K562 (cell line): Measurements from ENCODE around the gene LIN9. TPM values are rescaled to one million over a fixed set of nuclear protein-coding genes. Genes with fewer than 3 reads are reported as not detected.

Experiments used
- BRCA1 ChIP-seq, 2 experiments: fragments of 450-650 bp in 1 of 2; sonication (generic) in 1 of 2; formaldehyde crosslinking in 1 of 2; IDR thresholded peaks; 2 replicates each; pipeline versions ENCODE4 v1.5.0 to v1.6.1; 2017 to 2020; ENCODE audit warnings: mild to moderate bottlenecking in 1 of 2, missing genetic modification reagents in 1 of 2
- CCAR2 ChIP-seq: fragments of 200-400 bp; formaldehyde crosslinking; IDR thresholded peaks from 2 replicates; pipeline ENCODE4 v1.6.1; 2017; ENCODE audit warnings: mild to moderate bottlenecking, low read depth, low read length
- DPF2 ChIP-seq: fragments of 450-650 bp; IDR thresholded peaks from 2 replicates; pipeline ENCODE4 v1.6.1; 2016
- ERF ChIP-seq: fragments of 450-650 bp; formaldehyde crosslinking; IDR thresholded peaks from 2 replicates; pipeline ENCODE4 v1.4.0; 2020; ENCODE audit warnings: mild to moderate bottlenecking, mixed read lengths
- ETV1 ChIP-seq: fragments of 450-650 bp; conservative IDR thresholded peaks from 2 replicates; pipeline ENCODE4 v1.6.1; 2016; ENCODE audit warnings: missing genetic modification characterization, control low read depth, low read depth, missing compliant biosample characterization
- ETV5 ChIP-seq: sonication (generic); formaldehyde crosslinking; IDR thresholded peaks from 2 replicates; pipeline ENCODE4 v1.4.0; 2020; ENCODE audit warnings: low read depth, mild to moderate bottlenecking, missing genetic modification reagents
- FIP1L1 ChIP-seq: fragments of 200-400 bp; formaldehyde crosslinking; IDR thresholded peaks from 2 replicates; pipeline ENCODE4 v1.6.1; 2018; ENCODE audit warnings: mild to moderate bottlenecking, low read depth, low read length; ENCODE audit not compliant: poor library complexity, severe bottlenecking
- GTF2E2 ChIP-seq: fragments of 200-800 bp; sonication (Bioruptor generic); IDR thresholded peaks from 2 replicates; pipeline ENCODE4 v1.6.1; 2016; ENCODE audit warnings: missing genetic modification characterization, missing compliant biosample characterization
- HMG20A ChIP-seq: fragments of 450-650 bp; formaldehyde crosslinking; conservative IDR thresholded peaks from 2 replicates; pipeline ENCODE4 v1.4.0; 2020; ENCODE audit warnings: mild to moderate bottlenecking, mixed read lengths
- MAFK ChIP-seq: IDR thresholded peaks from 2 replicates; pipeline ENCODE4 v1.6.1; 2011; ENCODE audit warnings: low read length, improper control_type of control experiment
- MBD2 ChIP-seq: sonication (generic); IDR thresholded peaks from 2 replicates; pipeline ENCODE4 v1.6.1; 2016; ENCODE audit warnings: low read depth, borderline replicate concordance
- MLLT1 ChIP-seq, 2 experiments: fragments of 450-650 bp; IDR thresholded peaks; 2 replicates each; pipeline ENCODE4 v1.6.1; 2016
- NR1H2 ChIP-seq: sonication (generic); formaldehyde crosslinking; IDR thresholded peaks from 2 replicates; pipeline ENCODE4 v1.4.0; 2020; ENCODE audit warnings: mild to moderate bottlenecking, missing genetic modification reagents
- PHB2 ChIP-seq: fragments of 450-650 bp; IDR thresholded peaks from 2 replicates; pipeline ENCODE4 v1.6.1; 2017; ENCODE audit warnings: low read depth
- POLR2H ChIP-seq: IDR thresholded peaks from 2 replicates; pipeline ENCODE4 v1.6.1; 2016; ENCODE audit warnings: missing genetic modification characterization, low read depth, mild to moderate bottlenecking, control low read depth, missing compliant biosample characterization, moderate library complexity
- SNIP1 ChIP-seq: fragments of 450-650 bp; IDR thresholded peaks from 2 replicates; pipeline ENCODE4 v1.7.1; 2017; ENCODE audit warnings: low read depth, mild to moderate bottlenecking
- USF1 ChIP-seq: sonication (generic); formaldehyde crosslinking; IDR thresholded peaks from 2 replicates; pipeline ENCODE4 v1.9.0; 2022; ENCODE audit warnings: mild to moderate bottlenecking, missing genetic modification reagents
- ZKSCAN8 ChIP-seq: fragments of 200-800 bp; sonication (Bioruptor generic); IDR thresholded peaks from 2 replicates; pipeline ENCODE4 v1.6.1; 2016; ENCODE audit warnings: missing genetic modification characterization, missing compliant biosample characterization
- ZNF124 ChIP-seq: sonication (generic); formaldehyde crosslinking; IDR thresholded peaks from 2 replicates; pipeline ENCODE4 v1.8.1; 2022; ENCODE audit warnings: missing genetic modification reagents
- polyA plus RNA-seq, 8 experiments: library from polyadenylated mRNA; depleted of rRNA in 4 of 8; stranded (reverse) in 5 of 8; unstranded in 3 of 8; fragments of >200 nt; fragmentation: Nextera tagmentation in 2 of 8; fragmentation: Illumina TruSeq in 1 of 8; extraction: Ambion mirVana in 2 of 8; extraction: Trizol in 1 of 8; gene quantifications; 2 replicates each; pipeline versions ENCODE4 v1.2.1 to v1.2.3, GENCODE V29; 2011 to 2014; ENCODE audit warnings: inconsistent platforms in 1 of 8, missing spikeins in 1 of 8
- total RNA-seq, 7 experiments: library from RNA; depleted of rRNA in 6 of 7; stranded (reverse); fragments of >200 nt in 6 of 7; fragmentation: Illumina TruSeq in 2 of 7; extraction: Trizol in 2 of 7; gene quantifications; 2 replicates each; pipeline versions ENCODE4 v1.2.1 to v1.2.3, GENCODE V29; 2011 to 2021; ENCODE audit warnings: low replicate concordance in 1 of 7
- TF ChIP-seq, protein P1 (sequence below): fragments of 250-450 bp; sonication (Bioruptor Pico); IDR thresholded peaks from 2 replicates; pipeline ENCODE4 v1.8.0; 2022; ENCODE audit warnings: moderate library complexity, mild to moderate bottlenecking, inconsistent platforms
- TF ChIP-seq, protein P2 (sequence below): fragments of 450-650 bp; IDR thresholded peaks from 2 replicates; pipeline ENCODE4 v1.6.1; 2018; ENCODE audit not compliant: partially characterized antibody

Gene LIN9
- total and polyA plus RNA-seq, 9 of the 15 experiments (the other 6 are each of a cell fraction or from before 2014, with no cell fraction given) = 18.8 to 33.0 (median 25.5) TPM

DNA sequence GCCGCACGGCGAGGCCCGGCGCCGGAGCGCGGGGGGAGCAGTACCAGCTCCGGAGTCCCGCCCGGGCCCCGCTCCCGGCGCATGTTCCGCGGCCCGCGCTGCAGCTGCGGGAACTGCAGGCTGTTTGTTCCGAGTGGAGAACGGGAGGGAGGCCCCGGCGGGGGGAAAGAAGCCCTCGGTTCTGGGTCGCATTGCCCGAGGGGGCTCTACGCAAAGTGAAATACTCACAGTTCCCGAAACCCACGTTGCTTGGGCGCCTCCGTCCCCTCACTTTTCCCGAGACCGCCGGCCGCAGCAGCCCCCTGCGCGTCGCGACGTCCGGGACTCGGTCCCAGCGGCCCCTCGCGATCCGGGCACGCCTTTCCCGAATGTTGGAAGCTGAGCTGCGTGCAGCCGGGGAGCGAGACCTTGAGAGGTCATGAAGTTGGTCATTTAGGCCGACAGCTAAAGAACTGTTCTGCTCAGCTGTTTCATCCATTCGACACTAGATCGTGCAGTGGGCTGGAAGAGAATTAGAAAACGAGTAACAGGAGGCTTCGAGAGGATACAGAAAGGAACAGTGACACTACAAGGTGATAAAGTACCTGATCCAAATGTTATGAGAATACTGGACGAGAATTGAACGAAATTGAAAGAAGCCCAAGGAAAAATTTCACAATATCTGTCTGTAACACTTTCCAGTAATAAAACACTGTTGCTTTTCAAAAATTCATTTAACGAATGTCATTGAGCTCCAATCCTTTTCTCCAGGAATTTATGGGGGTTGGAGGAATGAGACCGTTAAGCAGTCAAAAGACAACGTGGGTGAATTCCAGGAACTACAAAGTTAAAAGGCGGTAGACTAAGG is 657 bp upstream of the LIN9 start (continued):
- TF ChIP-seq ERF (CRISPR knock-in tag) = peak; percentile 37; the same call in 1 of the 2 replicates
- no peak for TF ChIP-seq CCAR2
- TF ChIP-seq DPF2 = peak; percentile 35; the same call in 1 of the 2 replicates
- TF ChIP-seq MLLT1 (IDR thresholded peaks at IDR 0.05) = peak in 1 of 2 experiments; percentile 61; a peak in 1 of 4 replicates
- no peak for TF ChIP-seq GTF2E2 (tag)
- no peak for TF ChIP-seq ZKSCAN8 (CRISPR knock-in tag)
- no peak for TF ChIP-seq MAFK
- TF ChIP-seq BRCA1 (IDR thresholded peaks at IDR 0.05) = no peak
- TF ChIP-seq BRCA1 (CRISPR knock-in tag; IDR thresholded peaks at IDR 0.05) = no peak
- no peak for TF ChIP-seq SNIP1
- TF ChIP-seq FIP1L1 = no peak
- TF ChIP-seq ZNF124 (CRISPR knock-in tag) = no peak
- TF ChIP-seq ETV1 = no peak
- no peak for TF ChIP-seq ETV5 (CRISPR knock-in tag)
- no peak for TF ChIP-seq USF1 (CRISPR knock-in tag)
- no peak for TF ChIP-seq MBD2
- TF ChIP-seq HMG20A = no peak
- TF ChIP-seq, protein P1, sequence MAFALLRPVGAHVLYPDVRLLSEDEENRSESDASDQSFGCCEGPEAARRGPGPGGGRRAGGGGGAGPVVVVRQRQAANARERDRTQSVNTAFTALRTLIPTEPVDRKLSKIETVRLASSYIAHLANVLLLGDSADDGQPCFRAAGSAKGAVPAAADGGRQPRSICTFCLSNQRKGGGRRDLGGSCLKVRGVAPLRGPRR (CRISPR knock-in tag) = peak; percentile 15; the same call in 1 of the 2 replicates
- TF ChIP-seq POLR2H (tag) = 0 out of 2 replicates have a peak, but pooled peaks have one; percentile 82
- TF ChIP-seq, protein P2, sequence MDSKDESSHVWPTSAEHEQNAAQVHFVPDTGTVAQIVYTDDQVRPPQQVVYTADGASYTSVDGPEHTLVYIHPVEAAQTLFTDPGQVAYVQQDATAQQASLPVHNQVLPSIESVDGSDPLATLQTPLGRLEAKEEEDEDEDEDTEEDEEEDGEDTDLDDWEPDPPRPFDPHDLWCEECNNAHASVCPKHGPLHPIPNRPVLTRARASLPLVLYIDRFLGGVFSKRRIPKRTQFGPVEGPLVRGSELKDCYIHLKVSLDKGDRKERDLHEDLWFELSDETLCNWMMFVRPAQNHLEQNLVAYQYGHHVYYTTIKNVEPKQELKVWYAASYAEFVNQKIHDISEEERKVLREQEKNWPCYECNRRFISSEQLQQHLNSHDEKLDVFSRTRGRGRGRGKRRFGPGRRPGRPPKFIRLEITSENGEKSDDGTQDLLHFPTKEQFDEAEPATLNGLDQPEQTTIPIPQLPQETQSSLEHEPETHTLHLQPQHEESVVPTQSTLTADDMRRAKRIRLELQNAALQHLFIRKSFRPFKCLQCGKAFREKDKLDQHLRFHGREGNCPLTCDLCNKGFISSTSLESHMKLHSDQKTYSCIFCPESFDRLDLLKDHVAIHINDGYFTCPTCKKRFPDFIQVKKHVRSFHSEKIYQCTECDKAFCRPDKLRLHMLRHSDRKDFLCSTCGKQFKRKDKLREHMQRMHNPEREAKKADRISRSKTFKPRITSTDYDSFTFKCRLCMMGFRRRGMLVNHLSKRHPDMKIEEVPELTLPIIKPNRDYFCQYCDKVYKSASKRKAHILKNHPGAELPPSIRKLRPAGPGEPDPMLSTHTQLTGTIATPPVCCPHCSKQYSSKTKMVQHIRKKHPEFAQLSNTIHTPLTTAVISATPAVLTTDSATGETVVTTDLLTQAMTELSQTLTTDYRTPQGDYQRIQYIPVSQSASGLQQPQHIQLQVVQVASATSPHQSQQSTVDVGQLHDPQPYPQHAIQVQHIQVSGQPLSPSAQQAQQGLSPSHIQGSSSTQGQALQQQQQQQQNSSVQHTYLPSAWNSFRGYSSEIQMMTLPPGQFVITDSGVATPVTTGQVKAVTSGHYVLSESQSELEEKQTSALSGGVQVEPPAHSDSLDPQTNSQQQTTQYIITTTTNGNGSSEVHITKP = no peak
- no peak for TF ChIP-seq NR1H2 (CRISPR knock-in tag)
- no peak for TF ChIP-seq PHB2
